Measurements from ENCODE around the gene F13A1.

F13A1 gene

DNA sequence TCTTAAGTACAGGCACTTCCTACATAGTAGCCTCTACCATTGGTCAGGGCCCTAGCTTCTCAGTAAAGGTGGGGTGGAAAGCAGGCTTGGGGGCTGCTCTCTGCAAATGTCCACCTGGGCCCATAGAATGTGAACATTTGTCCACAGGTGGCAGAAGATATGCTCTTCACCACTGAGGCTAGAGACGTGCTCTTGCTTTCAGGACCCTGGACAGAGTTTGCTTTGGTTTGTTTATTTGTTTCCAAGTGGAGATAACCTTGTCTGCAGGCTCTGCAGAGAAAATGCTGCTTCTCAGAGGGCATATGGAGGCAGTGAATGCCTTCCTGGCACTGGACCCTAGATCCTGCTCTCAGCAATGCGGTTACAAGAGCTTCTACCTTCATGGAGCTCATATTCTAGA is 129.0 kb downstream of the F13A1 start:
- no peak for DNase-seq

DNA sequence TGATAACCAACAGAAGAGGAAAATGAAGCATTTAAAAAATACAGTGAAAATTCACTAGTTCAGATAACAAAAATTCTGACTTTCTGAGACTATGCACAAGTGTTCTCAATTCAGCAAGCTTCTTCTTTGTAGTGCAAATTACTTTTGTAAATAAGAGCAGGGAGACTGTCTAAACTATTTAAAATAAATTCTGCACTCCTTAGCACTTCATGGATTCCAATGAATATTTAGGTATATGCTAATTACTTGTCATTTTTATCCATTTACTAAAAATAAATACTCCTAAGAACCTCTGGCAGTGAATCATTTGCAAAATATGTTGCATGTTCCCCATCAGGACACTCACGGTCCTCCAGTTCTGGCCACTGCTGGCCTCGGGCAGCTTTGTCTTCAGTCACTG is 139.8 kb downstream of the F13A1 start:
- no peak for DNase-seq

GRCh38 chr6:6179858-6180623 is 140.4 kb downstream of the F13A1 start:
- DNase-seq, result no peak

DNA sequence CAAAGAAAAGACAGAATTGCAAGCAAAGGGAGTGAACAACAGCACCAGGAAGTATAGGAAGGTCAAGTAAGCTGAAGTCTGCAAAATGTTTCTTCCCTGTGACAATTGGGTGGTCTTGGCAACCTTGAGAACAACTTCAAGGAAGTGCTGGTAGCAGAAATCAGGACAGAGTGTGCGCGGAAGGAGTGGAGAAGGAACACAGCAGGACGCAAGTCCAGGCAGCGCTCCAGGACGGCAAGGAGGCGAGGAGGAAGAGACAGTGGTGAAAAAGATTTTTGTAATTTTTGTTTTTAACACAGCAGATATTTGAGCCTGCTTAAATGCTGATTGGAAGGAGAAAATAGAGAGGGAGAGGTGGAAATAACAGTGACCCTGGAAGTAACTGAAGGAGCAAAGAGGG is 141.7 kb downstream of the F13A1 start:
- no peak for DNase-seq

- no peak for DNase-seq
Measured at GRCh38 chr6:6177754-6178153, 142.7 kb downstream of the F13A1 start.

- DNase-seq, result no peak
Measured at GRCh38 chr6:6176586-6177228, 143.8 kb downstream of the F13A1 start.

- no peak for DNase-seq
Measured at GRCh38 chr6:6176127-6176526, 144.3 kb downstream of the F13A1 start.

DNA sequence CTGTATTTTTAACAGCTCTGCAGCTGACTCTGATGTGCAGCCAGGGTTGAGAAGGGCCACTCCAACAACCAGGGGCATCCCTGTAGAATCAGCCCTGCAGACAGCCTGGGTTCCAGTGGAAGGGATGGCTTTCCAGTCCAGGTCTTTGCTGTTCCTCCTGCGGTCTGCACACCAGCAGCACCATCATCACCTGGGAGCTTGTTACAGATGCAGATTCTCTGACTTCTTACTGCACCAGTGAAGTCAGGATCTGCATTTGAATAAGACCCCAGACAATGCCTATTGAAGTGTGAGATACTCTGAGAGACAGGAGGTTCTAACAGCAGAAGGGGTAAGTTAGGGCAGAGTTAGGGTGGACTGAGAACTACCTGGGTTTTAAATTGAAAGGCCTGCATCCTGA is 151.3 kb downstream of the F13A1 start:
- DNase-seq, result no peak

GRCh38 chr6:6166064-6166463 is 154.4 kb downstream of the F13A1 start:
- no peak for DNase-seq

DNA sequence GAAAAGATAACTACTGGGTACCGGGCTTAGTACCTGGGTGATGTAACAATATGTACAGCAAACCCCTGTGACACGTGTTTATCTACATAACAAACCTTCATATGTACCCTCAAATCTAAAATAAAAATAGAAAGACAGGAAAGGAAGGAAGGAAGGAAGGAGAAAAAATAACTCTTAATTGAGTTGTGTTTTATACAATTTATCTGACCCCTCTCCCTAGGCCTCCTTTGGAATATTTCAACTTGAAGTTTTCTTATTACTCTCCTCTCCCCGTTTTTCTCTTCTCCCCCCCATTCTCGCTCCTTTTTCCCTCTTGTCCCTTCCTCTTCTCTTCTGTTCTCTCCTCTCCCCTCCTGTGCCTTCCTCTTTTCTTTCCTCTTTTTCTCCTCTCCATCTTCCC is 156.1 kb downstream of the F13A1 start:
- no peak for DNase-seq

- no peak for DNase-seq
Measured at GRCh38 chr6:6154335-6154734, 166.1 kb downstream of the F13A1 start.

DNA sequence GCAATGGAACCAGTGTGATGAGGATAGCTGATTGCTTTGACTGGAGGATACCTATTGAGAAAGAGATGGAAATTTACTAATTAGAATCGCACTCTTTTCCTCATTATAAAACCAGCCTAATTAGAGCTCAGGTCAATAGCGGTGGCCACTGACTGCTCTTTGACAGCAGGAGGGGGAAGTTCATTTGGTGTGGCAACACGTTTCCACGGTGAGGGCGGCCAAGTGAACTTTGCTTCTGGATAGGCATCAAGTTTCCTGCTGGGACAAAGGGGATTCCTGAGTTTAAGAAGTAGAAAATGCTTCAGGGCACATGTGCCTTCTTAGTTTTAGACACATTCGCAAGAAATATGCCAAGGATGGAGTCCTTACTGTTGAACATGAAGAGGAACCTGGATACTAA is 168.4 kb downstream of the F13A1 start:
- DNase-seq, result no peak

DNA sequence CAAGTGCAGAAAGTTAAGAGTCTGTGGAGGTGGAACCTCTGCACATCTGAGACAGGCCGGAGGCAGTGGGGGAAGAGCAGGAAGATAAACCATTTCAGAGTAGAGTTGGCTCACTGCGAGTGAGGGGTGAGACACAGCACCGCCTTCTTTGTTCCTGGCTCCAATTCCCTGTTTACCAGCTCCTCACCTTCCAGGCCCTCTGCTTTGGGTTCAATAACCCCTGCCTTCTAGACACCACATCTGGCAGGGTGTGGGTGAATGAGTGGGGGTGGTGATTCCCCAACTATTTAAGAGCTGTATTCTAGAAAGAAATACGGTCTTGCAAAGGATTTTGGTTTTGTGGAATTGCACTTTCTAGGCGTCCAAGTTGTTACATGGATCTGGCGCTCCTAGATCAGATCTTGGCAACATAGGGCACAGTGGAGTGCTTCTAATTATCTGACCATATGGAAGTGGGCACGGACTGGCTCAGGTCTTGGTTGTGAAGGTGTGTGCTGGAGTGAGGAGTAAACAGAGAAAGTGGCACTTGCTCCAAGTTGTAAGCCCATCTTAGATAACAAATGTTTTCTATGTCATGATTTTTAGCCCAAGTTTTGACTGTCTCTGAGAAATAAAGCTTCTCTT is 172.2 kb downstream of the F13A1 start:
- no peak for DNase-seq

DNA sequence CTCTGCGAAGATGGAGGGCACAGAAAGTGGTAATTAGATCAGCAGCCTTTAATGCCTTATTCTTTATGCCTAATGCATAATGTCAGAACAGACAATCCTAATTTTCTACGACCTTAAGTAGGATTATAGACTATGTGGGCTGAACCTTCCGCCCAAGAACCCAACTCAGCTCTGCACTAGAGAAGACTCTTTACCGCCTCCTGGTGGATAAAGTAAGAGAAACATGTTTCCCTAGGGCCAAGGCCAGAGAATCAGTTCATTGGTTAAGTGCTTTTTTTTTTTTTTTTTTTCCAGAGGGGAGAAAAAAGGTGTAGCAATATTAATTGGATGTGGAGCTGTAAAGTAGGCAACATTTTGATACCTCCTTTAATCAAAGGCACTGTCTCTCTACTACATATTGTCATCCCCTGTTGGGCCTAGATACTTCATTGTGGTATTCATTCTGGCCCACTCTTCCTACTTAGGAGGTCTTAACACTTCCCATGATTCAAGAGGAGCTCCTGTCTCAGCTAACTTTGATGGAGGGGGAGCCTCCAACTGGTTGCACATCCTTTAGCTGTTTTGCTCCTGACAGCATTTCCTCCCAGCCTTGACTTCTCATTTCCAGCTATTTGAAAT is 188.9 kb downstream of the F13A1 start:
- no peak for DNase-seq

- no peak for DNase-seq
Measured at GRCh38 chr6:6125495-6125894, 195.0 kb downstream of the F13A1 start.

- no peak for DNase-seq
Measured at GRCh38 chr6:6123803-6124202, 196.7 kb downstream of the F13A1 start.

DNA sequence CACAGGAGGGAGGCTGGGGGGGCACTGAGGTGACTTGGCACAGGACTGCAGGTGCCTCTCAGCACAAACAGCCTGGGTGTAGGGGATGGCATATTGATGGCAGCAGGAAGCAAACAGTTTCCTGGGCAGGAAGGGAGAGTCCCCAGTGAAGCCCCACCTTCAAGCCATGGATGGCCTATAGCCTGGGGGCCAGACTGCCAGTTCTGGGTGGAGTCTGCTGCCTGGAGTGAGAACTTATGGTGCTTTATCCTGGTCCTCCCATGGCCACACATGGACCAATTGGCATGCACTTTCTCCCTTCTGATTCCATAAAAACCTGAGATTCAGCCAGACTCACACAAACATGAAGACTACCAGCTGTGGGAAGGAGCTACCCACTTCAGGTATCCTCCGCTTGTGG is 198.5 kb downstream of the F13A1 start:
- no peak for DNase-seq

GRCh38 chr6:6105472-6106036 is 214.9 kb downstream of the F13A1 start:
- no peak for DNase-seq
